Fibroblast of mammary gland (primary cell): ENCODE data around the gene TUFT1.
"Not testable (repeated sequence)": the region's sequence is repeated elsewhere in the genome, so short reads cannot be mapped to it uniquely, and the experiment has no call there.

Source experiments
- DNase-seq: peaks from one replicate; pipeline ENCODE4 v3.0.0-alpha.2; 2010; ENCODE audit warnings: low read depth
- H3K4me3 ChIP-seq: 2 replicates; pipeline ENCODE4 v1.5.1; 2011; ENCODE audit warnings: low read depth, mild to moderate bottlenecking, low read length, moderate library complexity; ENCODE audit not compliant: control insufficient read depth
- TF ChIP-seq, protein P1 (sequence below): conservative IDR thresholded peaks from 2 replicates; pipeline ENCODE4 v1.5.1; 2011; ENCODE audit warnings: low read depth, low read length, inconsistent platforms; ENCODE audit not compliant: control insufficient read depth, insufficient read depth

Gene TUFT1

DNA sequence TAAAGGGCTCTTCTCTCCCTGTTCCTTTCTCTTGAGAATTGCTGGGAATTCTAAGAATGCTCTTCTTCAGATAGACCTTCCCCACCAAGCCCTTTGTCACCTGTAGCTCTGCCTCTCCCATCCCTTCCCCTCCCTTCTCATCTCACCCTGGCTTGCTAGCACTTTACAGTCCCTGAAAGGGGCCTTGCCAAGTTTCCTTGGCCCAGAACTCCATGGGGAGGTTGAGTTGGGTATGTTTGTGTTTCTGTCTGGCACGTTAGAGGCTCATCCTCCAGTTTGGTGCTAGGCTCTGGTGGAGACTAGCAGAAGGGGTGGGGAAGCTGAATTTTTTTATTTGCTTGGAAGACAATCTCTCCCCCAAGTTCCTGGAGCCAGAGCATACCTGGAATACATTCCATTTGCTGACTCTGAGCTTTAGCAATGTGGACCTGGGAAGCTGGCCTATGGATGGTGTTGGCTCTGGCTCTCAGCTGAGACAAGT lies 24.0 kb upstream of the TUFT1 start:
- H3K4me3 ChIP-seq: no peak overlapping the region
- DNase-seq: no peak
- TF ChIP-seq, protein P1, sequence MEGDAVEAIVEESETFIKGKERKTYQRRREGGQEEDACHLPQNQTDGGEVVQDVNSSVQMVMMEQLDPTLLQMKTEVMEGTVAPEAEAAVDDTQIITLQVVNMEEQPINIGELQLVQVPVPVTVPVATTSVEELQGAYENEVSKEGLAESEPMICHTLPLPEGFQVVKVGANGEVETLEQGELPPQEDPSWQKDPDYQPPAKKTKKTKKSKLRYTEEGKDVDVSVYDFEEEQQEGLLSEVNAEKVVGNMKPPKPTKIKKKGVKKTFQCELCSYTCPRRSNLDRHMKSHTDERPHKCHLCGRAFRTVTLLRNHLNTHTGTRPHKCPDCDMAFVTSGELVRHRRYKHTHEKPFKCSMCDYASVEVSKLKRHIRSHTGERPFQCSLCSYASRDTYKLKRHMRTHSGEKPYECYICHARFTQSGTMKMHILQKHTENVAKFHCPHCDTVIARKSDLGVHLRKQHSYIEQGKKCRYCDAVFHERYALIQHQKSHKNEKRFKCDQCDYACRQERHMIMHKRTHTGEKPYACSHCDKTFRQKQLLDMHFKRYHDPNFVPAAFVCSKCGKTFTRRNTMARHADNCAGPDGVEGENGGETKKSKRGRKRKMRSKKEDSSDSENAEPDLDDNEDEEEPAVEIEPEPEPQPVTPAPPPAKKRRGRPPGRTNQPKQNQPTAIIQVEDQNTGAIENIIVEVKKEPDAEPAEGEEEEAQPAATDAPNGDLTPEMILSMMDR: no peak

DNA sequence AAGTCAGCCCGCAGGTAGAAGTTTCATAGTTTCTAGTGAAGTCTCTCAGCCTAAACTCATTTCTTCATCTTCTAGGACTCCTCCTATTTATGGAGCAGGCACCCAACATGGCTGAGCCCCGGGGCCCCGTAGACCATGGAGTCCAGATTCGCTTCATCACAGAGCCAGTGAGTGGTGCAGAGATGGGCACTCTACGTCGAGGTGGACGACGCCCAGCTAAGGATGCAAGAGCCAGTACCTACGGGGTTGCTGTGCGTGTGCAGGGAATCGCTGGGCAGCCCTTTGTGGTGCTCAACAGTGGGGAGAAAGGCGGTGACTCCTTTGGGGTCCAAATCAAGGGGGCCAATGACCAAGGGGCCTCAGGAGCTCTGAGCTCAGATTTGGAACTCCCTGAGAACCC lies 21.7 kb upstream of the TUFT1 start:
- TF ChIP-seq, protein P1: no peak
- DNase-seq: no peak
- H3K4me3 ChIP-seq: no peak overlapping the region

DNA sequence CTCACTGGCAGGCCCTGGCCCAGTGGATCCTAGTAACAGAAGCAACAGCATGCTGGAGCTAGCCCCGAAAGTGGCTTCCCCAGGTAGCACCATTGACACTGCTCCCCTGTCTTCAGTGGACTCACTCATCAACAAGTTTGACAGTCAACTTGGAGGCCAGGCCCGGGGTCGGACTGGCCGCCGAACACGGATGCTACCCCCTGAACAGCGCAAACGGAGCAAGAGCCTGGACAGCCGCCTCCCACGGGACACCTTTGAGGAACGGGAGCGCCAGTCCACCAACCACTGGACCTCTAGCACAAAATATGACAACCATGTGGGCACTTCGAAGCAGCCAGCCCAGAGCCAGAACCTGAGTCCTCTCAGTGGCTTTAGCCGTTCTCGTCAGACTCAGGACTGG lies 21.2 kb upstream of the TUFT1 start:
- no peak for DNase-seq
- TF ChIP-seq, protein P1: no peak
- no peak overlapping the region for H3K4me3 ChIP-seq

DNA sequence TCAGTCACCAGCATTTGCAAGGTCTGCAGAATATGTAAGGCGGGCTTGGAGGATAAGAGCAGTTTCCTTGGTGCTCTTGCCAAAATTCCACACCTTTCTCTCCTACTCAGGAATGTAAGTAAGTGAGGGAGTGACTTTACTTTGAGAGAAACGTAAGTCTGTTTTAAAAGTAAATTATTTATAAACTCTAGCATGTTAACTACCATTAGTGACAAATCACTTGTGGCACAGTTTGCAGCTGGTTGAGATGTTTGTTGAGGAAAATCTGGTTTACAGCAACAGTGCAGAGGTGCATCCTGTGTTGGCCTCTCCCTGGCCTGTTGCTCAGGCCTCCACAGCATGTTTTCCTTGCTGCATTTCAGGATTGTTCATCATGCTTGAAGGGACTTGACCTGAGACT lies 20.4 kb upstream of the TUFT1 start:
- DNase-seq: no peak
- TF ChIP-seq, protein P1: no peak
- H3K4me3 ChIP-seq: no peak overlapping the region

DNA sequence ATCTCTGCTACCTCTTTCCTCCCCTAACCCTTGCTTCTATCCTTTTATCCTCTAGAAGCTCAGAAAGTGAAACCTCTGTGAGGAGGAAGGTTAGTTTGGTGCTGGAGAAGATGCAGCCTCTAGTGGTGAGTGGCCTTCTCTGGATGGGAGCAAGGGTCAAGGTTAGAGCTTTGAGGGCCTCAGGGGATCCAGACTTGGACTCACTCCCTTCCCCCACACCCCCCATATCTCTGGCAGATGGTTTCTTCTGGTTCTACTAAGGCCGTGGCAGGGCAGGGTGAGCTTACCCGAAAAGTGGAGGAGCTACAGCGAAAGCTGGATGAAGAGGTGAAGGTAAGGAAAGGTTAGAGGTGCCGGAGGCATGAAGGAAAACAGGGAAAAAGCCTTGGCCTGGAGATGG lies 19.8 kb upstream of the TUFT1 start:
- H3K4me3 ChIP-seq: no peak overlapping the region
- DNase-seq: no peak
- TF ChIP-seq, protein P1: no peak

DNA sequence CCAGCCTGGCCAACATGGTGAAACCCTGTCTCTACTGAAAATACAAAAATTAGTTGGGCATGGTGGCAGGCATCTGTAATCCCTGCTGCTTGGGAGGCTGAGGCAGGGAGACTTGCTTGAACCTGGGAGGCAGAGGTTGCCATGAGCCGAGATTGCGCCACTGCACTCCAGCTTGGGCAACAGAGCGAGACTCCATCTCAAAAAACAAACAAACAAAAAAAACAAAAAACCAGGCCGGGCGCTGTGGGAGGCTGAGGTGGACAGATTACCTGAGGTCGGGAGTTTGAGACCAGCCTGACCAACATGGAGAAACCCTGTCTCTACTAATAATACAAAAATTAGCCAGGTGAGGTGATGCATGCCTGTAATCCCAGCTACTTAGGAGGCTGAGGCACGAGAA lies 17.7 kb upstream of the TUFT1 start:
- H3K4me3 ChIP-seq, DNase-seq: not testable (repeated sequence)

DNA sequence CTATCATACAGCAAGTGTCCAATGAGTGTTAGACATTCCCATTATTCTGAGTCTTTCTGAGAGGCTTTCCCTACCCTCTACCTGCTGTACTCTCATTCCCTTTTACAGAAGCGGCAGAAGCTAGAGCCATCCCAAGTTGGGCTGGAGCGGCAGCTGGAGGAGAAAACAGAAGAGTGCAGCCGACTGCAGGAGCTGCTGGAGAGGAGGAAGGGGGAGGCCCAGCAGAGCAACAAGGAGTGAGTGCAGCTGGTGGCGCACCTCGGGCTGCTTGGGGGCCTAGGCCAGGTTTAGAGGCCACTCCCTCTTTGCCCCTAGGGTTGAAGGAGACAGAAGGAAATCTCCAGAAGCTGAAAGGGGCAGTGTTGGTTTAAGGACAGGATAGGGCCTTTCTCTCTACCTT lies 16.8 kb upstream of the TUFT1 start:
- TF ChIP-seq, protein P1: no peak
- DNase-seq: no peak
- no peak overlapping the region for H3K4me3 ChIP-seq
